ENCODE data around the gene CDC37L1. TPM values are rescaled to one million over a fixed set of nuclear protein-coding genes. Genes with fewer than 3 reads are reported as not detected.

Gene CDC37L1
- total RNA-seq, 2 donors from 2014 or later: 44.9 to 53.4 TPM

GRCh38 chr9:4717815-4718214 is 38.4 kb downstream of the CDC37L1 start:
- Histone ChIP-seq H3K27ac (no peak overlapping the region), H3K4me1 (no peaks in the 10 kb centered on the region), H3K9me3 (no peaks in the 10 kb centered on the region), H3K27me3 (no peaks in the 10 kb centered on the region), H3K4me3 (no peak overlapping the region), H3K36me3 (peaks cover 54% of the 10 kb centered on the region)
- no peak for DNase-seq (ENCODE audit: low spot score)
- no peak for TF ChIP-seq CTCF (IDR thresholded peaks at IDR 0.05)

GRCh38 chr9:4718911-4719310 is 39.5 kb downstream of the CDC37L1 start:
- Histone ChIP-seq H3K4me3 (no peak overlapping the region), H3K27ac (no peak overlapping the region), H3K4me1 (no peaks in the 10 kb centered on the region), H3K27me3 (no peaks in the 10 kb centered on the region), H3K9me3 (no peaks in the 10 kb centered on the region), H3K36me3 (peaks cover 52% of the 10 kb centered on the region)
- no peak for TF ChIP-seq CTCF (IDR thresholded peaks at IDR 0.05)
- DNase-seq (ENCODE audit: low spot score): no peak

- no peak overlapping the region for H3K27ac ChIP-seq
- no peaks in the 10 kb centered on the region for H3K9me3 ChIP-seq
- no peaks in the 10 kb centered on the region for H3K4me1 ChIP-seq
- TF ChIP-seq CTCF (IDR thresholded peaks at IDR 0.05): no peak
- H3K27me3 ChIP-seq: no peaks in the 10 kb centered on the region
- H3K4me3 ChIP-seq: no peak overlapping the region
- no peak for DNase-seq (ENCODE audit: low spot score)
- peaks cover 47% of the 10 kb centered on the region for H3K36me3 ChIP-seq
Observed at GRCh38 chr9:4721736-4722135, 42.4 kb downstream of the CDC37L1 start.

- Histone ChIP-seq H3K27me3 (no peaks in the 10 kb centered on the region), H3K4me3 (no peak overlapping the region), H3K4me1 (no peaks in the 10 kb centered on the region), H3K27ac (no peak overlapping the region), H3K36me3 (peaks cover 16% of the 10 kb centered on the region), H3K9me3 (no peaks in the 10 kb centered on the region)
- DNase-seq (ENCODE audit: low spot score): no peak
- TF ChIP-seq CTCF (IDR thresholded peaks at IDR 0.05): no peak
Observed at GRCh38 chr9:4725706-4726442, 46.5 kb downstream of the CDC37L1 start.

- Histone ChIP-seq H3K36me3 (peaks cover under 1% of the 10 kb centered on the region), H3K4me3 (no peak overlapping the region), H3K4me1 (no peaks in the 10 kb centered on the region), H3K27ac (no peak overlapping the region), H3K9me3 (no peaks in the 10 kb centered on the region), H3K27me3 (no peaks in the 10 kb centered on the region)
- DNase-seq (ENCODE audit: low spot score): no peak
- no peak for TF ChIP-seq CTCF (IDR thresholded peaks at IDR 0.05)
Observed at GRCh38 chr9:4727593-4727992, 48.2 kb downstream of the CDC37L1 start.

- H3K4me1 ChIP-seq: no peaks in the 10 kb centered on the region
- no peaks in the 10 kb centered on the region for H3K27me3 ChIP-seq
- no peaks in the 10 kb centered on the region for H3K36me3 ChIP-seq
- H3K27ac ChIP-seq: no peak overlapping the region
- DNase-seq (ENCODE audit: low spot score): no peak
- TF ChIP-seq CTCF (IDR thresholded peaks at IDR 0.05): no peak
- no peak overlapping the region for H3K4me3 ChIP-seq
- no peaks in the 10 kb centered on the region for H3K9me3 ChIP-seq
Observed at GRCh38 chr9:4732890-4733289, 53.5 kb downstream of the CDC37L1 start.

Data from right atrium auricular region (tissue), 2 donors.